ENCODE results near the gene CLN6. TPM values are rescaled to one million over a fixed set of nuclear protein-coding genes. Genes with fewer than 3 reads are reported as not detected.

Gene CLN6
- total RNA-seq, 1 donor, result 15.2 TPM

DNA sequence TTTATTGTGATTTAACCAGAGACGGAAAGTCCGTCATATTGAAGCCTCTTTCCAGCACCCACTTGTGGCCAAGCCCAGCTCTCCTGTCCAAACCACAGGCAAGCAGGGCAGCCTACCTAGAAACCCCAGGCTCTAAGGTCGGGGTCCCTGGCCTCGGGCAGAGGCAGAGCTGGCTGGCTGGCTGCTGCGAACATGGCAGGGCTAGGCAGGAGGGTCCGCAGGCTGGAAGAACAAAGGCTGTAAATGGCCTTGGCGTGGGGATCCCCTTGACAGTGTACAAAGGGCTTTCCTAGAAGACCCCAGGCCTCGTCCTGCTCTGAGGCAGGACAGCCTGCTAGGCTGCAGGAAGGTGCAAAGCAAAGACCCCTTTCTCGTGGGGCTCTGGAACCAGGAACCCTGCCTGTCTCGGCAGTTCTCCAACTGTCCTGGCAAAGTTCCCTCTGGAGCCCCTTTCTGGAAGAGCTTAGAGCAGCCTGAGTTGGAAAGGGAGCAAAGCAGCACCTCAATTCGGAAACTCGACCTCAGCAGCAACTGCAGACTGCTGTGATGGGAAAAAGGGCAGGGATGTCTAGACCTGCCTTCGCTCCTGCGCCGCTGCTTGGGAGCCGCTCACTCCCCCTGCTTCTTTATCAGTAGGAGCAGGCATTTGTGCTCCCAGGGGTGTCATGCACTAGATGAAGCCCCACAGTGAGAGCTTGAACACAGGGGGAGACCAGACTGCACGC, 32.9 kb downstream of the CLN6 start:
- Histone ChIP-seq H3K4me1 (ENCODE audit: insufficient read depth, low read length) (peaks cover 6% of the 10 kb centered on the region), H3K9me3 (ENCODE audit: low read depth, low read length) (no peaks in the 10 kb centered on the region), H3K36me3 (ENCODE audit: insufficient read depth, low read length) (peaks cover 28% of the 10 kb centered on the region), H3K27ac (ENCODE audit: low read depth, low read length) (no peak overlapping the region), H3K4me3 (ENCODE audit: insufficient read depth, low read length) (no peak overlapping the region), H3K79me2 (ENCODE audit: insufficient read depth, low read length) (no peaks in the 10 kb centered on the region), H2AFZ (ENCODE audit: low read length) (no peak overlapping the region), H3K27me3 (ENCODE audit: insufficient read depth, low read length) (no peaks in the 10 kb centered on the region), H4K20me1 (ENCODE audit: insufficient read depth, low read length) (peaks cover 4% of the 10 kb centered on the region), H3K4me2 (ENCODE audit: insufficient read depth, low read length) (no peak overlapping the region)
- DNase-seq (ENCODE audit: insufficient read length, low spot score, missing footprints), result peak; percentile 66
- TF ChIP-seq, protein P1, sequence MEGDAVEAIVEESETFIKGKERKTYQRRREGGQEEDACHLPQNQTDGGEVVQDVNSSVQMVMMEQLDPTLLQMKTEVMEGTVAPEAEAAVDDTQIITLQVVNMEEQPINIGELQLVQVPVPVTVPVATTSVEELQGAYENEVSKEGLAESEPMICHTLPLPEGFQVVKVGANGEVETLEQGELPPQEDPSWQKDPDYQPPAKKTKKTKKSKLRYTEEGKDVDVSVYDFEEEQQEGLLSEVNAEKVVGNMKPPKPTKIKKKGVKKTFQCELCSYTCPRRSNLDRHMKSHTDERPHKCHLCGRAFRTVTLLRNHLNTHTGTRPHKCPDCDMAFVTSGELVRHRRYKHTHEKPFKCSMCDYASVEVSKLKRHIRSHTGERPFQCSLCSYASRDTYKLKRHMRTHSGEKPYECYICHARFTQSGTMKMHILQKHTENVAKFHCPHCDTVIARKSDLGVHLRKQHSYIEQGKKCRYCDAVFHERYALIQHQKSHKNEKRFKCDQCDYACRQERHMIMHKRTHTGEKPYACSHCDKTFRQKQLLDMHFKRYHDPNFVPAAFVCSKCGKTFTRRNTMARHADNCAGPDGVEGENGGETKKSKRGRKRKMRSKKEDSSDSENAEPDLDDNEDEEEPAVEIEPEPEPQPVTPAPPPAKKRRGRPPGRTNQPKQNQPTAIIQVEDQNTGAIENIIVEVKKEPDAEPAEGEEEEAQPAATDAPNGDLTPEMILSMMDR (IDR thresholded peaks at IDR 0.05; ENCODE audit: extremely low read depth, low read depth, low read length), result no peak

DNA sequence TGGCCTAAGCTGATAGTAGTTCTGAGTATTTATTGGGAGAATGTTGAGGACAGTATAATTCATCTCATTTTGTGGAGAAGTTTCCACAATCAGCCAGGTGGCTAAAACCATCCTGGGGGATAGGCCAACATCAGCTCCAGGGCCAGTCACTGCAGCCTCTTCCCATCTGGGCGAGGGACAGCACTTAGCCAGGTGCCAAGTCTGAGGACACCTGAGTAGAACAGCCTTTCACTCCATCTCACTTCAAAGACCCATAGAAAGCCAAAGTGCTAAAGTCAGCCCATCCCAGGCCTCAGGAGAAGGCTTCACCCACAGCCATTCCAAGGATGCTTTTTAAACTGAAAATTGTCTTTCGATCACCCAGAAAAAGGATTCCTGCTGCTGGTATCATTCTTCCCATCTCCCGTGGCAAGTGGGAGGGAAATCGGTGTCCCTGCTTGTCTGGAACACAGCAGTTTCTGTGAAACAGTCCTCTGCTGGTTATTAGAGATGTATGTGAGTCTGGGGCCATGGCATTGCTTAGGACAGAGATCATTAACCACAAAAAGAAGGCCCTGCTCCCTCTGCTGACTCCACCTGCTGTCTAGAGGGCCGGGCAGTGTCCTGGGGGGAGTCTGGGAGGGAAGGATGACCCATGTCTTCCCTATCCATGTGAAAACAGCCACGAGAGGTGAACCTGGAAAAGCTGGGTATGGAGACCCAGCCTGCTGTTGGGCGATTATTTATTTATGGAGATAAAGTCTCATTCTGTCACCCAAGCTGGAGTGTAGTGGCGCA, 34.0 kb downstream of the CLN6 start:
- Histone ChIP-seq H2AFZ (ENCODE audit: low read length) (no peak overlapping the region), H3K4me2 (ENCODE audit: insufficient read depth, low read length) (no peak overlapping the region), H3K36me3 (ENCODE audit: insufficient read depth, low read length) (peaks cover 34% of the 10 kb centered on the region), H3K9me3 (ENCODE audit: low read depth, low read length) (no peaks in the 10 kb centered on the region), H3K4me1 (ENCODE audit: insufficient read depth, low read length) (peaks cover 6% of the 10 kb centered on the region), H4K20me1 (ENCODE audit: insufficient read depth, low read length) (peaks cover 4% of the 10 kb centered on the region), H3K27ac (ENCODE audit: low read depth, low read length) (no peak overlapping the region), H3K4me3 (ENCODE audit: insufficient read depth, low read length) (no peak overlapping the region), H3K27me3 (ENCODE audit: insufficient read depth, low read length) (no peaks in the 10 kb centered on the region), H3K79me2 (ENCODE audit: insufficient read depth, low read length) (no peaks in the 10 kb centered on the region)
- TF ChIP-seq, protein P1 (IDR thresholded peaks at IDR 0.05; ENCODE audit: extremely low read depth, low read depth, low read length), result no peak
- DNase-seq (ENCODE audit: insufficient read length, low spot score, missing footprints), result no peak

DNA sequence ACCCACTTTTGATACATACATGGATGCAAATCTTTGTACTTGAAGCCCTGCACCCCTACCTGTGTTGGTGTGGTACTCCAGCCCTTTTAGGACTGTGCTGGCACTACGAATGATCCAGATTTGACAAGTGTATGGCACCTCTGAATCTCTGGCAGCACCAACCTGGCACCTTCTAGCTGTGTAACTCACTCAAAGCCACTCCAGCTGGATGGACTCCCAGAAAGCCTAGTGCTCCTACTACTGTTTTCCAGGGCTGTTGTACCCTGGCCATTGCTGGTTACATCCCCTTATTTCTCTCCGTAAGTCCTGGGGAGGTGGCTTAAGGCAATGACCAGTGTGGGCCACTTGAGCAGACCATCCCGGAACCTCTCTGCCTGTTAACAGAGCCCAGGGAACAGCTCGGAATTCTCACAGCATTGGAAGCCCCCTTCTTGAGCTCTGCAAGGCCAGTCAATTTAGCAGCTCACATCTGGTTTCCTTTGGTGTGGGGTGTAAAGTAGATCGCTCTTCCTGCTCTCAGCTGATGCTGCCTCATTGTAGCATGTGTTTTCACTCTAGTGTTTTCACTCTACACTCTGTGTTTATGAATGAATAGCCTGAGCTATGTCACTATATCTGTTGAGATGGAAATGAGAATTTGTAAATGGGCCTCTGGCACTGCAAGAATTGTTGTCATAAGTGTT, 36.6 kb downstream of the CLN6 start:
- Histone ChIP-seq H3K4me2 (ENCODE audit: insufficient read depth, low read length) (no peak overlapping the region), H3K27ac (ENCODE audit: low read depth, low read length) (no peak overlapping the region), H3K79me2 (ENCODE audit: insufficient read depth, low read length) (no peaks in the 10 kb centered on the region), H2AFZ (ENCODE audit: low read length) (no peak overlapping the region), H3K9me3 (ENCODE audit: low read depth, low read length) (no peaks in the 10 kb centered on the region), H3K36me3 (ENCODE audit: insufficient read depth, low read length) (peaks cover 47% of the 10 kb centered on the region), H4K20me1 (ENCODE audit: insufficient read depth, low read length) (peaks cover 4% of the 10 kb centered on the region), H3K27me3 (ENCODE audit: insufficient read depth, low read length) (no peaks in the 10 kb centered on the region), H3K4me1 (ENCODE audit: insufficient read depth, low read length) (no peaks in the 10 kb centered on the region), H3K4me3 (ENCODE audit: insufficient read depth, low read length) (no peak overlapping the region)
- TF ChIP-seq, protein P1 (IDR thresholded peaks at IDR 0.05; ENCODE audit: extremely low read depth, low read depth, low read length), result no peak
- DNase-seq (ENCODE audit: insufficient read length, low spot score, missing footprints), result peak; percentile 8

DNA sequence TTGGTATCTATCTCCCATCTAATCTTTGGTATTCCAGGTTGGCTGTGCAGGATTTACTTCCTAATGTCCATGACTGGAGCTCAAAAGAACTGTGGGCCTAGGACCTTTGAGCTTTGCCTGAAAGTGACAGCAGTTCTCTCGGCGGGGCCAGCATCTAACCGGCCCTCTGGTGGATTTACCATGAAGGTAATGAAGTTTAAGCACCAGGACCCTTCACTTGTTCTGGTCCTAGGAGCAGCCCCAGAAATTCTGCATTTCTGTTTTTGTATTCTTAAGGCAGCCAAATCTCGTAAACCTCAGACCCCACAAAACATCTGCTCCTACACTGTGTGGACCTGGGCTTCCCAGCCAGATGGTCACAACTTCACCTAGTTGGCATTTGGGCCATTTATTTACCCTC, 37.4 kb downstream of the CLN6 start:
- Histone ChIP-seq H3K36me3 (ENCODE audit: insufficient read depth, low read length) (peaks cover 44% of the 10 kb centered on the region), H3K4me1 (ENCODE audit: insufficient read depth, low read length) (peaks cover 7% of the 10 kb centered on the region), H3K27me3 (ENCODE audit: insufficient read depth, low read length) (no peaks in the 10 kb centered on the region), H3K79me2 (ENCODE audit: insufficient read depth, low read length) (no peaks in the 10 kb centered on the region), H3K9me3 (ENCODE audit: low read depth, low read length) (no peaks in the 10 kb centered on the region), H3K27ac (ENCODE audit: low read depth, low read length) (no peak overlapping the region), H2AFZ (ENCODE audit: low read length) (no peak overlapping the region), H3K4me2 (ENCODE audit: insufficient read depth, low read length) (no peak overlapping the region), H3K4me3 (ENCODE audit: insufficient read depth, low read length) (no peak overlapping the region), H4K20me1 (ENCODE audit: insufficient read depth, low read length) (no peaks in the 10 kb centered on the region)
- DNase-seq (ENCODE audit: insufficient read length, low spot score, missing footprints), result no peak
- TF ChIP-seq, protein P1 (IDR thresholded peaks at IDR 0.05; ENCODE audit: extremely low read depth, low read depth, low read length), result no peak
